Activated CD8-positive, alpha-beta T cell treated with anti-CD3 and anti-CD28 coated beads for 36 hours (primary cell): ENCODE data around the gene CIROP. TPM values are rescaled to one million over a fixed set of nuclear protein-coding genes. Genes with fewer than 3 reads are reported as not detected.

Experiments used
- ATAC-seq: fragments of 200-7000 bp; cut with Tn5 transposase; one replicate; pipeline ENCODE4 v1.10.0; 2021; ENCODE audit warnings: mild to moderate bottlenecking, moderate library complexity
- CTCF ChIA-PET: fragments of 350-600 bp; sonication (Branson Sonifier 250); formaldehyde crosslinking; loops from one replicate; lab custom pipeline; 2021; ENCODE audit warnings: antibody characterized with exemption; lab: Charles Lee
- POLR2A ChIA-PET: fragments of 350-600 bp; sonication (Branson Sonifier 250); formaldehyde crosslinking; loops from one replicate; lab custom pipeline; 2021; ENCODE audit warnings: antibody characterized with exemption; lab: Charles Lee
- DNase-seq: peaks from one replicate; pipeline ENCODE4 v3.0.0-alpha.2; 2020
- H3K27ac Mint-ChIP-seq: one replicate; pipeline ENCODE4 v1.8.0; 2021; ENCODE audit warnings: mild to moderate bottlenecking, mixed read lengths
- H3K27me3 Mint-ChIP-seq: one replicate; pipeline ENCODE4 v1.8.0; 2021; ENCODE audit warnings: mixed read lengths
- H3K36me3 Mint-ChIP-seq: one replicate; pipeline ENCODE4 v1.8.0; 2021; ENCODE audit warnings: low read depth, mixed read lengths
- H3K4me1 Mint-ChIP-seq: one replicate; pipeline ENCODE4 v1.8.0; 2021; ENCODE audit warnings: low read depth, mixed read lengths
- H3K4me3 Mint-ChIP-seq: one replicate; pipeline ENCODE4 v1.8.0; 2021; ENCODE audit warnings: mild to moderate bottlenecking, moderate library complexity, mixed read lengths
- H3K9me3 Mint-ChIP-seq: one replicate; pipeline ENCODE4 v1.8.0; 2021; ENCODE audit warnings: mixed read lengths
- intact Hi-C: fragments of 100-400 bp; cut with micrococcal nuclease; formaldehyde crosslinking; loops from one replicate; pipeline ENCODE4 v1.10.0; 2022
- total RNA-seq, 2 experiments: library from RNA; stranded (reverse); gene quantifications; one replicate each; pipeline ENCODE4 v1.2.3, GENCODE V29; 2021
- TF ChIP-seq, protein P1 (sequence below): fragments of 200-600 bp; IDR thresholded peaks from one replicate; pipeline ENCODE4 v1.8.0; 2022; ENCODE audit warnings: antibody characterized with exemption, mild to moderate bottlenecking

The CIROP gene
- total RNA-seq, 2 experiments from 2014 or later, result not detected

DNA sequence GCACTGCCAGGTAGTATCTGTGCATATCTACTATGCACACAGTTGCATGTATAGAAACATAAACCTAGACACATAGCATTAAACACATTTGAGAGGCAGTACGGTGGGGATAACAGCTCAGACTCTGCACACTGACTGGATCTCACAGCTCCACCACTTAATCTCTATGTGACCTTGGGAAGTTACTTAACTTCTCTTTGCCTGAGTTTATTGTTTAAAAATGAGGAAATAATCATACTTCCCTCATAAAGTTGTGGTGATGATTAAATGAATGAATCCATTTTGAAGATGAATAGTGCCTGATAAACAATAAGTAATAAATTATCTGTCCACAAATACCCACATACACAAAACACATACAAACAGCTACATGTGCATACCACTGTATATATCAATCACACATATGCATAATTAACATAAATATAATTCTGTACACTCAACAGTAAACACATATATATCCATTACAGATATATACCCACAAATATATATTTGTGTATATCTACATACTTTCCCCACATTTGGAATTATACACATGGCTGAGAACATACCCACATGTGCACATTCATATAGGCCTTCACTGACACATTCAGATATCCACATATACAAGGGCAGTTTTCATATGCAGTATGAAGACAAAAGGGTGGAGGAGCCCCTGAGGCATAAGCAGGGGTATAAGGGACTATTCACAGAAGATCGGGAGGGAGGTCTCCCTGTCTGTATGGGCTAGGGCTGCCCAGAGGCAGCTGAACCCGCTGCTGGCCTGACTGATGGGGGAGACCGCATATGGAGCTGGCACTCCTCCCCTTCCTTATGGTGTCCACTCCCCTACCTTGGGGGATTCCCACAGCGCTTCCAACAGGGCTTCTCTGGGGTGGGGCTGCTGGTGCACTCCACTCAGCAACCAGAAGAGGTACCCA, 53.4 kb downstream of the CIROP start:
- Mint-ChIP-seq H3K4me3 (no peak overlapping the region), H3K9me3 (no peaks in the 10 kb centered on the region), H3K36me3 (no peaks in the 10 kb centered on the region), H3K4me1 (peaks cover 7% of the 10 kb centered on the region), H3K27ac (no peak overlapping the region), H3K27me3 (peaks cover 5% of the 10 kb centered on the region)
- DNase-seq (no peak), ATAC-seq (no peak)
- intact Hi-C loops, result no loop called here
- POLR2A ChIA-PET, result interaction anchor here (1.5 kb wide), 1 partner anchor 76 kb away, joined by 3 read pairs; no protein-coding TSS in a partner anchor
- CTCF ChIA-PET, result interaction anchor here (0.9 to 16.5 kb wide), 6 partner anchors 11 to 116 kb away, joined by 3 to 518 read pairs (median 103); partner anchors contain the start of gene AJUBA
- TF ChIP-seq, protein P1, sequence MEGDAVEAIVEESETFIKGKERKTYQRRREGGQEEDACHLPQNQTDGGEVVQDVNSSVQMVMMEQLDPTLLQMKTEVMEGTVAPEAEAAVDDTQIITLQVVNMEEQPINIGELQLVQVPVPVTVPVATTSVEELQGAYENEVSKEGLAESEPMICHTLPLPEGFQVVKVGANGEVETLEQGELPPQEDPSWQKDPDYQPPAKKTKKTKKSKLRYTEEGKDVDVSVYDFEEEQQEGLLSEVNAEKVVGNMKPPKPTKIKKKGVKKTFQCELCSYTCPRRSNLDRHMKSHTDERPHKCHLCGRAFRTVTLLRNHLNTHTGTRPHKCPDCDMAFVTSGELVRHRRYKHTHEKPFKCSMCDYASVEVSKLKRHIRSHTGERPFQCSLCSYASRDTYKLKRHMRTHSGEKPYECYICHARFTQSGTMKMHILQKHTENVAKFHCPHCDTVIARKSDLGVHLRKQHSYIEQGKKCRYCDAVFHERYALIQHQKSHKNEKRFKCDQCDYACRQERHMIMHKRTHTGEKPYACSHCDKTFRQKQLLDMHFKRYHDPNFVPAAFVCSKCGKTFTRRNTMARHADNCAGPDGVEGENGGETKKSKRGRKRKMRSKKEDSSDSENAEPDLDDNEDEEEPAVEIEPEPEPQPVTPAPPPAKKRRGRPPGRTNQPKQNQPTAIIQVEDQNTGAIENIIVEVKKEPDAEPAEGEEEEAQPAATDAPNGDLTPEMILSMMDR, result no peak

Other genes starting within 250 kb of the CIROP start
- 10 to 100 TPM; 18.7 to 21.0 TPM for gene LRP10, start 233.2 kb downstream of the CIROP start, total RNA-seq
- under 1 TPM; 0.20 to 0.27 TPM for gene REM2, start 221.8 kb downstream of the CIROP start, total RNA-seq
- 10 to 100 TPM; 46.9 to 55.2 TPM for gene RBM23, start 185.8 kb downstream of the CIROP start, total RNA-seq
- 100 to 1,000 TPM; 107 to 116 TPM for gene PRMT5, start 175.6 kb downstream of the CIROP start, total RNA-seq
- gene HAUS4, start 147.9 kb downstream of the CIROP start, total RNA-seq, result 10 to 100 TPM; 80.3 to 82.2 TPM
- gene AJUBA, start 122.4 kb downstream of the CIROP start, total RNA-seq, result 1 to 10 TPM; 2.3 to 2.6 TPM
- 10 to 100 TPM; 13.2 to 13.5 TPM for gene C14orf93, start 94.8 kb downstream of the CIROP start, total RNA-seq
- 100 to 1,000 TPM; 119 to 120 TPM for gene PSMB5, start 70.1 kb downstream of the CIROP start, total RNA-seq
- gene PSMB11, start 62.8 kb downstream of the CIROP start, total RNA-seq, result not detected
- gene CDH24, start 47.5 kb downstream of the CIROP start, total RNA-seq, result under 1 TPM; 0.69 to 0.72 TPM
- gene ACIN1, start 9.9 kb downstream of the CIROP start, total RNA-seq, result 100 to 1,000 TPM; 132 to 139 TPM
- 10 to 100 TPM; 49.2 to 51.1 TPM for gene C14orf119, start 9.5 kb downstream of the CIROP start, total RNA-seq
- under 1 TPM; 0.27 to 0.34 TPM for gene CEBPE, start 14.3 kb upstream of the CIROP start, total RNA-seq
- 1 to 10 TPM; 1.5 to 1.9 TPM for gene SLC7A8, start 78.7 kb upstream of the CIROP start, total RNA-seq
- not detected for gene RNF212B, start 132.9 kb upstream of the CIROP start, total RNA-seq
- 10 to 100 TPM; 10.9 to 11.8 TPM for gene HOMEZ, start 181.1 kb upstream of the CIROP start, total RNA-seq
- 10 to 100 TPM; 43.9 to 47.9 TPM for gene PPP1R3E, start 197.9 kb upstream of the CIROP start, total RNA-seq
- 1 to 10 TPM; 1.1 to 1.3 TPM for gene BCL2L2, start 201.8 kb upstream of the CIROP start, total RNA-seq
- 100 to 1,000 TPM; 258 to 260 TPM for gene PABPN1, start 216.5 kb upstream of the CIROP start, total RNA-seq
- 1 to 10 TPM; 2.3 TPM for gene SLC22A17, start 247.9 kb upstream of the CIROP start, total RNA-seq